ENCODE data around the gene FBP1.

The FBP1 gene

GRCh38 chr9:94666364-94667099 is 27.2 kb upstream of the FBP1 start:
- no peaks in the 10 kb centered on the region for H3K9me3 Mint-ChIP-seq (ENCODE audit: low read depth)
- no peaks in the 10 kb centered on the region for H3K36me3 Mint-ChIP-seq
- H3K4me1 Mint-ChIP-seq (ENCODE audit: low read depth) = peaks cover 10% of the 10 kb centered on the region
- no peak overlapping the region for H3K4me3 Mint-ChIP-seq
- H3K27me3 Mint-ChIP-seq = peaks cover 2% of the 10 kb centered on the region
- no peak overlapping the region for H3K27ac Mint-ChIP-seq

GRCh38 chr9:94665613-94666012 is 26.3 kb upstream of the FBP1 start:
- Mint-ChIP-seq H3K4me3 (no peak overlapping the region), H3K27ac (no peak overlapping the region), H3K27me3 (peaks cover 2% of the 10 kb centered on the region), H3K4me1 (ENCODE audit: low read depth) (peaks cover 10% of the 10 kb centered on the region), H3K9me3 (ENCODE audit: low read depth) (no peaks in the 10 kb centered on the region), H3K36me3 (no peaks in the 10 kb centered on the region)

- no peaks in the 10 kb centered on the region for H3K9me3 Mint-ChIP-seq (ENCODE audit: low read depth)
- no peak overlapping the region for H3K27ac Mint-ChIP-seq
- H3K4me3 Mint-ChIP-seq = no peak overlapping the region
- peaks cover 2% of the 10 kb centered on the region for H3K27me3 Mint-ChIP-seq
- peaks cover 7% of the 10 kb centered on the region for H3K4me1 Mint-ChIP-seq (ENCODE audit: low read depth)
- no peaks in the 10 kb centered on the region for H3K36me3 Mint-ChIP-seq
Observed at GRCh38 chr9:94664801-94665200, 25.5 kb upstream of the FBP1 start.

GRCh38 chr9:94663640-94664039 is 24.3 kb upstream of the FBP1 start:
- Mint-ChIP-seq H3K9me3 (ENCODE audit: low read depth) (no peaks in the 10 kb centered on the region), H3K27me3 (peaks cover 2% of the 10 kb centered on the region), H3K36me3 (no peaks in the 10 kb centered on the region)

GRCh38 chr9:94663140-94663539 is 23.8 kb upstream of the FBP1 start:
- Mint-ChIP-seq H3K27ac (no peak overlapping the region), H3K27me3 (peaks cover 2% of the 10 kb centered on the region), H3K4me1 (ENCODE audit: low read depth) (no peaks in the 10 kb centered on the region), H3K4me3 (no peak overlapping the region), H3K36me3 (no peaks in the 10 kb centered on the region), H3K9me3 (ENCODE audit: low read depth) (no peaks in the 10 kb centered on the region)

More at GRCh38 chr9:94663640-94664039, 24.3 kb upstream of the FBP1 start:
- H3K4me3 Mint-ChIP-seq = no peak overlapping the region
- H3K4me1 Mint-ChIP-seq (ENCODE audit: low read depth) = peaks cover 1% of the 10 kb centered on the region
- H3K27ac Mint-ChIP-seq = no peak overlapping the region

GRCh38 chr9:94657021-94657725 is 17.9 kb upstream of the FBP1 start:
- no peaks in the 10 kb centered on the region for H3K9me3 Mint-ChIP-seq (ENCODE audit: low read depth)
- no peak overlapping the region for H3K4me3 Mint-ChIP-seq
- no peak overlapping the region for H3K27ac Mint-ChIP-seq
- no peaks in the 10 kb centered on the region for H3K36me3 Mint-ChIP-seq
- no peaks in the 10 kb centered on the region for H3K27me3 Mint-ChIP-seq
- peaks cover 21% of the 10 kb centered on the region for H3K4me1 Mint-ChIP-seq (ENCODE audit: low read depth)

GRCh38 chr9:94656200-94656599 is 16.9 kb upstream of the FBP1 start:
- Mint-ChIP-seq H3K27ac (peak overlapping the region; percentile 55), H3K4me3 (peak overlapping the region; percentile 82), H3K9me3 (ENCODE audit: low read depth) (no peaks in the 10 kb centered on the region), H3K4me1 (ENCODE audit: low read depth) (peaks cover 21% of the 10 kb centered on the region), H3K27me3 (no peaks in the 10 kb centered on the region), H3K36me3 (no peaks in the 10 kb centered on the region)

- H3K27ac Mint-ChIP-seq = peak overlapping the region; percentile 55
- H3K9me3 Mint-ChIP-seq (ENCODE audit: low read depth) = no peaks in the 10 kb centered on the region
- peak overlapping the region; percentile 82 for H3K4me3 Mint-ChIP-seq
- no peaks in the 10 kb centered on the region for H3K27me3 Mint-ChIP-seq
- H3K36me3 Mint-ChIP-seq = no peaks in the 10 kb centered on the region
- peaks cover 21% of the 10 kb centered on the region for H3K4me1 Mint-ChIP-seq (ENCODE audit: low read depth)
Observed at GRCh38 chr9:94655739-94656138, 16.4 kb upstream of the FBP1 start.

- H3K36me3 Mint-ChIP-seq = no peaks in the 10 kb centered on the region
- H3K4me3 Mint-ChIP-seq = no peak overlapping the region
- peaks cover 21% of the 10 kb centered on the region for H3K4me1 Mint-ChIP-seq (ENCODE audit: low read depth)
- H3K9me3 Mint-ChIP-seq (ENCODE audit: low read depth) = no peaks in the 10 kb centered on the region
- H3K27me3 Mint-ChIP-seq = no peaks in the 10 kb centered on the region
- H3K27ac Mint-ChIP-seq = no peak overlapping the region
Observed at GRCh38 chr9:94654165-94654894, 15.0 kb upstream of the FBP1 start.

GRCh38 chr9:94650949-94651348 is 11.6 kb upstream of the FBP1 start:
- peaks cover 8% of the 10 kb centered on the region for H3K4me1 Mint-ChIP-seq (ENCODE audit: low read depth)

GRCh38 chr9:94649100-94649819 is 9.9 kb upstream of the FBP1 start:
- no peaks in the 10 kb centered on the region for H3K9me3 Mint-ChIP-seq (ENCODE audit: low read depth)
- H3K4me1 Mint-ChIP-seq (ENCODE audit: low read depth) = no peaks in the 10 kb centered on the region
- H3K36me3 Mint-ChIP-seq = no peaks in the 10 kb centered on the region
- no peak overlapping the region for H3K27ac Mint-ChIP-seq
- H3K27me3 Mint-ChIP-seq = no peaks in the 10 kb centered on the region
- no peak overlapping the region for H3K4me3 Mint-ChIP-seq

More at GRCh38 chr9:94650949-94651348, 11.6 kb upstream of the FBP1 start:
- Mint-ChIP-seq H3K27ac (no peak overlapping the region), H3K9me3 (ENCODE audit: low read depth) (no peaks in the 10 kb centered on the region), H3K4me3 (no peak overlapping the region), H3K36me3 (no peaks in the 10 kb centered on the region), H3K27me3 (no peaks in the 10 kb centered on the region)

- H3K27me3 Mint-ChIP-seq = no peaks in the 10 kb centered on the region
- H3K4me3 Mint-ChIP-seq = no peak overlapping the region
- no peaks in the 10 kb centered on the region for H3K4me1 Mint-ChIP-seq (ENCODE audit: low read depth)
- no peak overlapping the region for H3K27ac Mint-ChIP-seq
- no peaks in the 10 kb centered on the region for H3K9me3 Mint-ChIP-seq (ENCODE audit: low read depth)
- H3K36me3 Mint-ChIP-seq = no peaks in the 10 kb centered on the region
Observed at GRCh38 chr9:94648185-94648584, 8.9 kb upstream of the FBP1 start.

GRCh38 chr9:94645901-94646300 is 6.6 kb upstream of the FBP1 start:
- no peak overlapping the region for H3K4me3 Mint-ChIP-seq
- H3K27ac Mint-ChIP-seq = no peak overlapping the region
- no peaks in the 10 kb centered on the region for H3K27me3 Mint-ChIP-seq
- H3K36me3 Mint-ChIP-seq = no peaks in the 10 kb centered on the region
- H3K9me3 Mint-ChIP-seq (ENCODE audit: low read depth) = no peaks in the 10 kb centered on the region
- no peaks in the 10 kb centered on the region for H3K4me1 Mint-ChIP-seq (ENCODE audit: low read depth)

GRCh38 chr9:94644543-94644942 is 5.2 kb upstream of the FBP1 start:
- H3K27me3 Mint-ChIP-seq = no peaks in the 10 kb centered on the region
- no peaks in the 10 kb centered on the region for H3K9me3 Mint-ChIP-seq (ENCODE audit: low read depth)
- H3K4me3 Mint-ChIP-seq = no peak overlapping the region
- peaks cover 6% of the 10 kb centered on the region for H3K4me1 Mint-ChIP-seq (ENCODE audit: low read depth)
- H3K27ac Mint-ChIP-seq = no peak overlapping the region
- H3K36me3 Mint-ChIP-seq = no peaks in the 10 kb centered on the region

GRCh38 chr9:94643741-94644140 is 4.4 kb upstream of the FBP1 start:
- Mint-ChIP-seq H3K4me3 (no peak overlapping the region), H3K36me3 (no peaks in the 10 kb centered on the region), H3K27ac (no peak overlapping the region), H3K4me1 (ENCODE audit: low read depth) (peaks cover 8% of the 10 kb centered on the region), H3K9me3 (ENCODE audit: low read depth) (no peaks in the 10 kb centered on the region), H3K27me3 (no peaks in the 10 kb centered on the region)

Data from activated naive CD8-positive, alpha-beta T cell (primary cell).